ENCODE results near the gene PALMD.

PALMD gene

DNA sequence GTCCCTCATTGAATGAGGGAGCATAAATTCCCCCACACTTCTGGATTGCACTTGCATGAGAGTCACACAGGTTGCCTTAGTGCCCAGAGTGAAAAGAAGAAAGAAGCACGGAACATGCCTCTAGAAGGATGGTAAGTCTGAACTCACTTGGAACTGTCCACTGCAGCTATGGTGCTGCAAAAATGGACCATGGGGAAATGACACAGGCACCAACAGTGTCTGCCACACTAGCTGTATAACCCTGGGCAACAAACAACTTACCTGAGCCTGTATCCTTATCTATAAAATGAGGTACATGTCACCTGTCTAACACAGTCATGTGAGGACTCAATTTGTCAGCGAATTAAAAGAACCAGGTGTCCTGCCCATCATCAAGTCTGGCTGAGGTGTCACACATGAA lies 50.7 kb downstream of the PALMD start:
- DNase-seq (ENCODE audit: low read depth in 3 of 3), result no peak

DNA sequence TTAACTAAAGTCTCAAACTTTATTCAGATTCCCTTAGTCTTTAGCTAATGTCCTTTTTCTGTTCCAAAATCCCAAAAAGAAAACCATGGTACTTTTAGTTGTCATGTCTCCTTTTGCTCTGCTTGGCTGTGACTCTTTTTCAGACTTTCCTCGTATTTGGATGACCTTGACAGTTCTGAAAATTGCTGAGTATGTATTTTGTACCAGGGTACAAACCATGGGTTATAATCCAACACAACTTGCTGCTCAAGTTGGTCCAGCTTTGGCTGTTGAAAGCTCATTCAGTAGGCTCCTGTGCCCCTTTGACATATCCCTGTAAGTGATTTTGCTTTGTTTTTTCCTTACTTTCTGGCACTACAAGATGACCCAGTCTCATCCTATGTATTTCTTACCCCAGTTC lies 51.7 kb downstream of the PALMD start:
- no peak for DNase-seq (ENCODE audit: low read depth in 3 of 3)

DNA sequence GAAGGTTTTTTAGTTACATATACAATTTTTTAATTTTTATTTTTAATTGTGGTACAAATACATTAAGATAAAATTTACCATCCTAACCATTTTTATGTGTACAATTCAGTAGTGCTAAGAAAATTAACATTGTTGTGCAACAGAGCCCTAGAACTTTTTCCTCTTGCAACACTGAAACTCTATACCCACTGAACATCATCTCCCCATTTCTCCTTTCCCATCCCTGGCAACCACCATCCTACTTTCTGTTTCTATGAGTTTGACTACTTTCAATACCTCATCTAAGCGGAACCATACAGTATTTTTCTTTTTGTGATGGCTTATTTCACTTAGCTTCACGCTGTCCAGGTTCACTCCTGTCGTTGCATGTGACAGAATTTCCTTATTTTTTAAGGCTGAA lies 54.1 kb downstream of the PALMD start:
- DNase-seq (ENCODE audit: low read depth in 3 of 3), result no peak

DNA sequence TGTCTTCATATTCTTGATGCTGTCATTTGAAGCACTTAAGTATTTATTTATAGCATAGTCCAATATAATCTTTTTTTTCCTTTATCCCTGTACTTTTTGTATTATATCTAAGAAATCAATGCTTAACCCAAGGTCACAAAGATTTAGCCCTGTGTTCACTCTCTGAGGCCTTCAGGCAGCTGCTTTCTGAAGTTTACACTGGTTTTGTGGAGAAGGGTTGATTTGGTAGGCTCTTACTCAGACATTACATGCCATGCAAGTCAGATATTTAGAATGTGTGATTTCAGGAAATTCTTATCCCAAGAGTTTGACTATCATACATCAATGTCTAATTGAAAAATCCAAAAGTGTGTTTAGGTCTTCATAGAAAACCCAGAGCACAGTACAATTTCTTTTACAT lies 56.3 kb downstream of the PALMD start:
- DNase-seq (ENCODE audit: low read depth in 3 of 3), result no peak

DNA sequence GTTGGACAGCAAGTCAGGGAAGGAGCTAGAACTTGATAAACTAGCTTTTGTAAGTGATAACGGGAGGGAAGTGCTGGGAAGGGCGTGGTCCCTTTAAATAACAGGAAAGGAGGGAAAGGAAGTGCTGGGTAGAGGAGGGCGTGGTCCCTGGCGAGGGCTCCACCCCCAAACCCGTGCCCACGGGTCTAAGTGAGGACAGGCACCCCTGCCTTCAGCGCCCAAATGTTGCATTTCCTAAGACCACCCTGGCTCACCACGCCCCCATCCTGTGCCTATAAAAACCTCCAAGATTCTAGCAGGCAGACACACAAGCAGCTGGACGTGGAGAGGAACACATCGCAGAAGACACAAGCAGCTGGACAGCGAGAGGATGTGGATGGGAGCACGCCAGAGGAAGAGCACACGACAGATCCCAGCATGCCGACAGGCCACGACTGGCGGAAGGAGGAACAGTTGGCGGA lies 58.5 kb downstream of the PALMD start:
- DNase-seq (ENCODE audit: low read depth in 3 of 3), result no peak

DNA sequence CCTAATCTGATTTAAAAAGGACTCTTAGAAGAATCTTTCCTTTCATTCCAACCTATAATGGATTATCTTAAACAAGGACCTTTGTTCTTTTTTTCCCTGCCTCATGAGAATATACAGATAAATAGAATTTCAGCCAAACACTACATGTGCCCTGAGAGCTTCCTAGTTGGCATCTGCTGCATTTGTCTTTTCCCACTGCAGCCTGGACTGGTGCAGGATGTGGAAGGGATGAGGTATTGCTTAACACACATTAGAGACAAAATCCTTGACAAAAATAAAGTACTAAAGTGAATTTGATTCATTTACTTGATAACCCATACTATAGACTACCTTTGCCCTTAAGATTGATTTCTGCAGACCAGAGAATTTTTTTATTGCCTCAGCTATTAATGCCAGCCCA lies 59.5 kb downstream of the PALMD start:
- no peak for DNase-seq (ENCODE audit: low read depth in 3 of 3)

DNA sequence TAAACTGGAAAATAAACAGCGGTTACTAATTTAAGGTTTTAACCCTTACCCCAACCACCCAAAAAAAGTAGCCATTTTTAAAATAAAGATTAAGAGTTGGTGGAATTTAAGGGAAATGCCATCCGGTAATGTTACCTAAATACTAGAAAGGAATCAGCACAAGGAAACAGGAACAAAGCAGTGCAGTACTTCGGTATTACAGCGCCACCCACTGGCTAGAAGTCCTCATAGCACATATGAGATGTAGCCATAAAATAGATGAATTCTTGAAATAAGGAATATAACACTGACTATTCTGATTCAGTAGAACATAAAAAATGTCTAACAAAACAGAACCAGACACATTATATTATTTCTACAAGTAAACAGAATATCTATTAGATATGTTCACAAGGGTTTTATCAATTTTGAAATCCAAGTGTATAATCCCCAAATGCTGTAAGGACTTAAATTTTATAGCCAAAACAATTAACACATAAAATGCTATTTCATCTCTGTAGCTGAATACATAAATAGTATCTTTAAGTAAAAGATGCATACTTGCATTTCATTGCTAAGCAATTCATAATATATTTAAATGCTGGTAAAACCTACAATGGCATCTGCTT lies 61.7 kb downstream of the PALMD start:
- DNase-seq (ENCODE audit: low read depth in 3 of 3), result peak in 2 of 3 experiments; percentile 13 to 18

DNA sequence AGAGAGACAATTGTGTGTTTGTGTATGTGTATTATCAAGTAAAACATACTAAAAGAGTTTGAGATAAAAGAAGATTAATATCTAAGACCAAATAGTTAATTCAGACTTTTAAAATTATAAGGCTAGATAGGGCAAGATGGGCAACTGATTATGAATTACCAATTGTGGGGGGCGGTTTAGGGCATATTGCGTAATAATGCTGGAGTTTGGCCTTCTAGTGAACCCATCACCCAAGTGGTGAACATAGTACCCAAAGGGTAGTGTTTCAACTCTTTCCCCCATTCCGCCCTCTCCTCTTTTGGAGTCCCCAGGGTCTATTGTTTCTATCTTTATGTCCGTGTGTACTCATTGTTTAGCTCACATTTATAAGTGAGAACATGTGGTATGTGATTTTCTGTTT lies 65.1 kb downstream of the PALMD start:
- no peak for DNase-seq (ENCODE audit: low read depth in 3 of 3)

DNA sequence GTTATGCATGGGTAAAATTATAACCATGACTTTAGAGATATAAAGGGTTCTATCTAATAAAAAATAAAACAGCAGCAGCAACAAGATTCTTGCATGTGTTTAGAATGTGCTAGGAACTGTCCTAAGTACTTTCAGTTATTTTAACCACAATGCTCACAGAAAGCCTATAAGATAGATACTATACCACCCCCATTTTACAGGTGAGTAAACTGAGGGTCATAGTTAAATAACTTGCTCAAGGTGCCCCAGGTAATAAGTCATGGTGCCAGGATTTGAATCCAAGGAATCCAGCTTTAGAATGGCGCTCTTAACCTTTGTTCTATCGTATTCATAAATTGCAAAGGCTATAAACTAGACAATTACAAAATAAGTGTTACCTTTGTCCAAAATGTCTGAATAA lies 67.1 kb downstream of the PALMD start:
- DNase-seq (ENCODE audit: low read depth in 3 of 3), result no peak

DNA sequence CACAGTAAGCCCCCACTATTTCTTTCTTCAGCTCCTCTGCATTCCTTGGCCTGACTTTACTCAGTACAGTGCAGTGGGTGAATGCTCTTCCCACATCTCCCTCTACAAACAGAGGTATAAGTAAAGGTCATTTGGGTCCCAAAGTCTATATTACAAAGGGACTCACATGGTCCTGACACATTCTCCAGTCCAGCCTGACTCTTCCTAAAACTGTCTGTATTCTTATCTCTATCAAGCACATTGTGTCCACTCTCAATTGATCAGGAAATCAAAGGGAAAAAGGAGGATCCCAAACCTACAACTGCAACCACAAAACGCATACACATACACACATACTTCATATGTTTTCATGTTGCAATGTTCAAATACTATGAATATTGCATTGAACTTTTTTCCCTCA lies 71.1 kb downstream of the PALMD start:
- DNase-seq (ENCODE audit: low read depth in 3 of 3), result no peak

DNA sequence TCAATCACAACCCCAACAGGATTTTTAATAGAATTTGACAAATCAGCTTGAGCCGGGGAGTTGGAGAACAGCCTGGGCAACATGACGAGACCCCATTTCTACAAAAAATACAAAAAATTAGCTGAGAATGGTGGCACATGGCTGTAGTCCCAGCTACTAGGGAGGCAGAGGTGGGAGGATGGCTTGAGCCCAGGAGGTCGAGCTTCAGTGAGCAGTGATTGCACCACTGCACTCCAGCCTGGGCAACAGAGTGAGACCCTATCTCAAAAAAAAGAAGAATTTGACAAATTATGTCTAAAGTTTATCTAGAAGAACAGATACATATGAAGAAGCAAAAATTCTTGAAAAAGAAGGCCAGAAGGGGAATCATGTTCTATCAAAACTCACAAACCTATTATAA lies 77.3 kb downstream of the PALMD start:
- no peak for DNase-seq (ENCODE audit: low read depth in 3 of 3)

DNA sequence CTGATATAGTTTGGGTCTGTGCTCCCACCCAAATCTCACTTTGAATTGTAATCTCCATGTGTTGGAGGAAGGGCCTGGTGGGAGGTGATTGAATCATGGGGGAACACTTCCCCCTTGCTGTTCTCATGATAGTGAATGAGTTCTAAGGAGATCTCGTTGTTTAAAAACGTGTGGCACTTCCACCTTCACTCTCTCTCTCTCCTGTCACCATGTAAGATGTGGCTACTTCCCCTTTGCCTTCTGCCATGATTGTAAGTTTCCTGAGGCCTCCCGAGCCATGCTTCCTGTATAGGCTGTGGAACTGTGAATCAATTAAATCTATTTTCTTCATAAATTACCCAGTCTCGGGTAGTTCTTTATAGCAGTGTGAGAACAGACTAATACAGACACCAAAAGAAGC lies 80.1 kb downstream of the PALMD start:
- no peak for DNase-seq (ENCODE audit: low read depth in 3 of 3)

DNA sequence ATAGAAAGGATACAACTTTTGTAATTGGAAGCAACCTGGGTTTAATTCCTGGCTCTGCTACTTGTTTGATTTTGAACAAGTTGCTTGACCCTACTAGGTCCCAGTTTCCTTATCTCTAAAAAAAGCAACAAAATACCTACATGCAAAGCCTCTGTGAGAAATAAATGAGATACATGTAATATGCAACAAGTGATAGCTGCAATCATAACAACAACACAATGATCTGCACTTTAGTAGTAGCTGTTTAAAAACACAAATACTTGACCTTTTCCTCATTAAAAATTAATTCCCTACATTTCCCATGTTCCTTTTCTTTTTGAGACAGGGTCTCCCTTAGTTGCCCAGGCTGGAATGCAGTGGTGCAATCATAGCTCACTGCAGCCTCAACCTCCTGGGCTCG lies 80.5 kb downstream of the PALMD start:
- no peak for DNase-seq (ENCODE audit: low read depth in 3 of 3)

DNA sequence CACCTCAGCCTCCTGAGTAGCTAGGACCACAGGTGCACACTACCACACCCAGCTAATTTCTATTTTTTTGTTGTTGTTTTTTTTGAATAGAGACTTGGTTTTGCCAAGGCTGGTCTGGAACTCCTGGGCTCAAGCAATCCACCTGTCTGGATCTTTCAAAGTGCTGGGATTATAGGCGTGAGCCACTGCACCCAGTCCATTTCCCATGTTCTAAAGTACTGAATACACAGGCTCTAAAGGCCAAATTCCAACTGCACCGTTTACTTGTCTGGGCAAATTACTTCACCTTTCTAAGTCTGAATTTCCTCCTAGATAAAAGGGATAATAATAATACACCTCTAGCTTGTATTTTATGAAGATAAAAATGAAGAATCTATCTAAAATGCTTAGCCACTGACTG lies 80.9 kb downstream of the PALMD start:
- no peak for DNase-seq (ENCODE audit: low read depth in 3 of 3)

DNA sequence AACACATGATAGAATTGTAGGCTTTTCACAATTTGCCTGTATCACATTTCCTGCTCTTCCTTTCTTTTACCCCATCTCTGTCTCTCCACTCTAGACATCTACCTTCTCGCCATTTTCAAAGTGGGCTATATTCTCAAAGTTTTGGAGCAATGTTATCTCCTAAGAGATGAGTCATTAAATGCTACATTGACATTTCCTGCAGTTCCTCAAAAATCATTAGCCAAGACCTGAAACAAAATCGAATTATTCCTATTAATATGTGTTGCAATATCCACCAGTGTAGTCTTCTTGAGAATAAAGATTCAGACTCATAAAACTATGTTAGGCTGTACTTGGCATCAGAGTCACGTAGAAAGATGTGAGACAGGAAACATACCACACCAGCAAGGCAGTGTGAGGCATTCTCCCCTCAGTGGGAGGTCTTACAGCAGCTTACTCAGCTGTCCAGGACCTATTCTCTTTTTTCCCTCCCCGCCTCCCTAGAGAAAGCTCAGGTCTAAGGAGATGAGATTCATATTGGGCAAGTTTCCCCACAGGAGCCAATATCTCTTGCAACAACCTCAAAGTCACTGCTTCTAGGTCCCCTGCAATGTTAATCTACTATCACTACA lies 81.8 kb downstream of the PALMD start:
- no peak for DNase-seq (ENCODE audit: low read depth in 3 of 3)

DNA sequence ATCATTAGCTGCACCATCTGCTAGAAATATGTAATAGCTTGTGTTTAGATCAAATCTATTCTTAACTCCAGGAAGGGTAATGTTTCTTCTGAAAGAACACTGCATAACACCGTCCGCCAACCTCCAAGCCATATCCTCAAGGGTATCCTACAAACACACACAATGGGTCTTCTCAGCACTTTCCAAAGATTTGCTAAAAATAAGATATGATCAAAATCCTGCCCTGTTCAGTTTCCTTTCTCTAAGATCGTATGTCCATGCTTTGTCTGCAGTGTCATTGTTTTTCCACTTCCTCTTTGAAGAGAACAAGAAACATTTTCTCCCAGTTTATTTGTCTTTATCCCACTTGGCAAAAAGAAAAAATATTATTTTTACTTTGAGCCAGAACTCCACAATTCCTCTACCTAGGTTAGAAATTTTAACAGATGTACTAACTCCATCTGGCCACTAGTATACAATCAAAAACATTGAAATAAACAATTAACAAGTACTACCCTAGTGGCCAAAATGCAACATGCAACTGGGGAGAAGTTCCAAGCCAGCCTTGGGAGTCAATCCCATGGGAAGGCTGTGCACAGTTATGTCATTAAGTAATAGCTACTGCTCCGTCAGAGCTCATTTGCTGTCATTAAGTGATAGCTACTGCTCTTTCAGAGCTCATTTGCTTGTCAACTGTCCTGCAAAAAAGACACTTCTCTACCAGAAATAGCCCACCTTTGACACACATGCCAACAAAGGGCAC lies 82.8 kb downstream of the PALMD start:
- no peak for DNase-seq (ENCODE audit: low read depth in 3 of 3)

DNA sequence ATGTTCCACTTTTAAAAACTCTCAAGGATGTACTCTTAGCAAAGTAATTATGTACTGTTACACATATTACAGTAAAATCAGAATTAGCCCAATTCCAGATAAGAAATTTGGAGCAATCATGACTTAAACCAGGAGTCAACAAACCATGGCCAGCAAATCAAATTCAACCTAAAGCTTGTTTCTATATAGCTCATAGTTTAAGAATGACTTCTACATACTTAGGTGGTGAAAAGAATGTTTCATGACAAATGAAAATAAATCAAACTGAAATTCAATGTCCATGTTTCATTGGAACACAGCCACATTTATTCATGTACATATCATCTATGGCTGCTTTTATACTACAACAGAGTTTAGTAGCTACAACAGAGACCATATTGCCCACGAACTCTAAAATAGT lies 85.5 kb downstream of the PALMD start:
- DNase-seq (ENCODE audit: low read depth in 3 of 3), result no peak

DNA sequence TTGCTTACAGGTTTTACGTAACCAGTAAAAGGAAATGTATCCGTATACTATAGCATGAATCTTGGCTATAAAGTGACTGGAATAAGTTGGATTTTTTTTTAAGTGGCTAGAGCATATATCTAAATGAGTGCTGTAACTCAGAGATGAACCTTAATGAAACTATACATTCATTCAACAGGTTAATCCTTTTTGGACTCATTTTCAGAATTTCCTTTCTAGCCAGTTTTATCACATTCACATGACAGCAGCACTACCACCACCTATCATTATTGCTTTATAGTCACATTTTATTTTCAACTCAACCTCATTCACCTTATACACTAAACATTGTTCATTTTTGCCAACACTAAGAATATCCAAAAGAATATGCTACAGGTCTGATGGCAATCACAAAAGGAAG lies 89.9 kb downstream of the PALMD start:
- no peak for DNase-seq (ENCODE audit: low read depth in 3 of 3)

DNA sequence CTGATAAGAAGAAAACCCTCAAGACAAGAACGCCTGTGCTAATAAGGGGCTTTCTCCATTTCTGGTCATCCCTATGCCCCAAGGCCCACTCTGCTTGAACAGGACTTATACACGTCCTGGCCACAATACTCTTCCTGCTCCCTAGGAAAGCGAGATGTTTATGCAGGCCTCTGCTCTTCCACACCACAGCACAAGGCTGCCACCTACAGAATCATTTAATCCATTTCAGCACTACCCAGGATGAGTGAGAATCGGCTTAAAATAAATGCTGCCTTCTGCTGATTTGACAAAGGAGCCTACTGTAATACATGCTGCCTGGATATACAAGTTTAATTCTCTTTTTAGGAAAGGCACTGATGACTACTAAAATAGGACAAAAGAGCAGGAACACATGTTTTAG lies 91.1 kb downstream of the PALMD start:
- DNase-seq (ENCODE audit: low read depth in 3 of 3), result no peak

DNA sequence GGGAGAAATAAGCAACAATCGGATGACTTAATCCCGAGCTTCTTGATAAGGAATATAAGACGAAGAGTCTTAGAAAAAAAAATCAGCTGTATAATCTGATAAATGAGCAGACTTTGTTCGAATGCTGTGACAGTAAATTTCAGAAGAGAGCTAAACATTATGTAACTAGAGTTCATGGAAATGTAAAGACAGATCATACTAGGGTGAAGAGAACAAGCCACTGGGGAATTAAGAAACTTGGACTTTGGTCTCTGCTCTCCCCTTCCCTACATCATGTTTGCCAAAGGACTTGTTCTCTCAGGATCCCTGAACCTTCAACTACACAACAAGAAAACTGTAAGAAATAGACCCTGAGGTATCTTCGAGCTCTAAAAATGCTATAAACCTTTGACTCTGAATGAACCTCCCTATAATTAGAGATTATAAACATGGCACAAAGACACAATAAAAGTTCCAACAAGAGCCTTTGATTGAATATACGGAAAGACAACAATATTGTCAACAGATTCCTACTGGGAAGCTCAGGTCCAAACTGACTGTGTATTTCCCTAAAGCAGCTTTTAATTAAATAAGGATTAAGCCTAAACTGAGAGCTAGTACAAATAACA lies 93.0 kb downstream of the PALMD start:
- DNase-seq (ENCODE audit: low read depth in 3 of 3), result no peak

DNA sequence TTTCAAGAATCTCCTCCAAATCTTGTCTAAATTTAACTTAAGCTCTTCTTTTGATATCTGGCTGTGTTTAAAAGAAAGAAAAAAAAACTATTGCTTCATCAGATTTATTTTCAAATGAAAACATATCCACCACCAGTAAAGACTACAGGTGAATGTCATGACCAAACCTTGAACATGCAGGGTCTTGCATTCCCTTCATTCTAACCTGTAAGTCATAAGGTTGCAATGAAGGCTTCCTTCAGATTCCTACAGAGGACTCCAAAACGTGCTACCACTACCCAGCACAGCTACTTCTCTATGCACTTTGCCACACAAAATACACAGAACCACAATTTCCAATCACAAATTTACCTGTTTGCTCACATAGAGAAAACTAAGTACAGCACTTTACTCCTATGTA lies 94.2 kb downstream of the PALMD start:
- DNase-seq (ENCODE audit: low read depth in 3 of 3), result no peak
